HepG2 (cell line): ENCODE measurements around the gene GRIFIN. TPM values are rescaled to one million over a fixed set of nuclear protein-coding genes. Genes with fewer than 3 reads are reported as not detected.

Experiments used
- ATAC-seq: fragments of 200-7000 bp; cut with Tn5 transposase; 3 replicates; pipeline ENCODE4 v1.9.1; 2020; ENCODE audit warnings: mild to moderate bottlenecking, moderate library complexity
- BruUV-seq: library from RNA; stranded (reverse); fragments of 400-500 nt; replicated peaks from 2 replicates; lab custom pipeline; 2021; lab: Mats Ljungman, UMichigan
- CTCF ChIA-PET: fragments of 300-600 bp; formaldehyde crosslinking; extraction: SDS; loops from one replicate; lab custom pipeline; 2021; ENCODE audit warnings: low total read pairs, inconsistent platforms, low intra/inter-chr PET ratio; lab: Yijun Ruan, JAX
- POLR2A ChIA-PET: fragments of 350-600 bp; sonication (Branson Sonifier 250); formaldehyde crosslinking; loops from one replicate; lab custom pipeline; 2020; ENCODE audit warnings: antibody characterized with exemption, inconsistent platforms; lab: Yijun Ruan, JAX
- DNase-seq: peaks from one replicate; pipeline ENCODE4 v3.0.0-alpha.2; 2015; ENCODE audit warnings: low spot score
- FAIRE-seq: peaks from 3 replicates; lab custom pipeline; 2011; peaks lifted over from hg19 to GRCh38; lab: Jason Lieb, UNC
- H2AFZ ChIP-seq: one replicate; pipeline ENCODE4 v1.6.1; 2011; ENCODE audit warnings: low read length, inconsistent platforms
- H3K27ac ChIP-seq: fragments of 300-600 bp; 3 replicates; pipeline ENCODE4 v1.8.0; 2011; ENCODE audit warnings: mixed run types, mild to moderate bottlenecking, mixed read lengths, low read length, inconsistent platforms; ENCODE audit not compliant: insufficient read depth; ENCODE audit errors: extremely low read length
- H3K27me3 ChIP-seq, 2 experiments: fragments of 200-600 bp in 1 of 2; 2 replicates in 1 of 2; 3 replicates in 1 of 2; pipeline versions ENCODE4 v1.6.0 to v1.8.0; 2011; ENCODE audit warnings: low read length in 2 of 2, mild to moderate bottlenecking in 2 of 2, moderate library complexity in 2 of 2, inconsistent platforms in 1 of 2; ENCODE audit not compliant: insufficient read depth in 2 of 2, control insufficient read depth in 1 of 2
- H3K36me3 ChIP-seq, 2 experiments: fragments of 200-600 bp in 1 of 2; replicated peaks in 1 of 2; 2 replicates in 1 of 2; 3 replicates in 1 of 2; pipeline versions ENCODE4 v1.5.1 to v1.8.0; 2011; ENCODE audit warnings: low read length in 2 of 2, inconsistent platforms in 1 of 2; ENCODE audit not compliant: insufficient read depth in 2 of 2, control insufficient read depth in 1 of 2
- H3K4me1 ChIP-seq: 2 replicates; pipeline ENCODE4 v1.5.1; 2012; ENCODE audit warnings: low read length, inconsistent platforms; ENCODE audit not compliant: insufficient read depth
- H3K4me2 ChIP-seq: 2 replicates; pipeline ENCODE4 v1.6.0; 2011; ENCODE audit warnings: low read depth, low read length, inconsistent platforms
- H3K4me3 ChIP-seq, 3 experiments: fragments of 200-600 bp in 1 of 3; sonication (generic), shearing (Covaris generic) in 1 of 3; replicated peaks in 1 of 3; 2 replicates each; pipeline ENCODE4 v1.5.1; 2011 to 2016; ENCODE audit warnings: low read length in 3 of 3, inconsistent platforms in 2 of 3, low read depth in 2 of 3, mild to moderate bottlenecking in 2 of 3, control low read depth in 1 of 3, mixed read lengths in 1 of 3; ENCODE audit not compliant: insufficient read depth in 1 of 3
- H3K79me2 ChIP-seq: one replicate; pipeline ENCODE4 v1.6.1; 2011; ENCODE audit warnings: low read length, inconsistent platforms; ENCODE audit not compliant: insufficient read depth
- H3K9ac ChIP-seq: 2 replicates; pipeline ENCODE4 v1.6.0; 2011; ENCODE audit warnings: mild to moderate bottlenecking, low read depth, low read length, inconsistent platforms; ENCODE audit not compliant: insufficient read depth
- H3K9me3 ChIP-seq: 2 replicates; pipeline ENCODE4 v1.5.1; 2012; ENCODE audit warnings: mild to moderate bottlenecking, low read length
- H4K20me1 ChIP-seq: 2 replicates; pipeline ENCODE4 v1.6.0; 2011; ENCODE audit warnings: inconsistent platforms, mild to moderate bottlenecking, low read length, moderate library complexity; ENCODE audit not compliant: insufficient read depth
- KDM3A ChIP-seq: IDR thresholded peaks from 2 replicates; pipeline ENCODE4 v1.6.1; 2018; ENCODE audit warnings: low read depth, missing compliant biosample characterization
- KMT2B ChIP-seq: IDR thresholded peaks from 2 replicates; pipeline ENCODE4 v1.6.1; 2016; ENCODE audit warnings: missing genetic modification reagents, missing compliant biosample characterization
- RBM22 ChIP-seq: fragments of 200-400 bp; formaldehyde crosslinking; optimal IDR thresholded peaks from 2 replicates; pipeline ENCODE3; 2017; ENCODE audit warnings: mild to moderate bottlenecking, low read length, moderate library complexity
- REL ChIP-seq: sonication (generic); formaldehyde crosslinking; conservative IDR thresholded peaks from 2 replicates; pipeline ENCODE4 v1.8.0; 2022; ENCODE audit warnings: mild to moderate bottlenecking, missing genetic modification reagents, moderate library complexity
- SMAD1 ChIP-seq: sonication (generic); formaldehyde crosslinking; IDR thresholded peaks from 2 replicates; pipeline ENCODE4 v1.4.0; 2020; ENCODE audit warnings: missing genetic modification reagents, low read depth, mild to moderate bottlenecking, borderline replicate concordance
- SMARCC2 ChIP-seq: fragments of 450-650 bp; IDR thresholded peaks from 2 replicates; pipeline ENCODE4 v1.6.1; 2017; ENCODE audit warnings: antibody characterized with exemption, mild to moderate bottlenecking
- SNAI1 ChIP-seq: sonication (generic); formaldehyde crosslinking; IDR thresholded peaks from 2 replicates; pipeline ENCODE4 v1.5.0; 2020; ENCODE audit warnings: mild to moderate bottlenecking, missing genetic modification reagents, borderline replicate concordance
- ZC3H4 ChIP-seq: sonication (generic); formaldehyde crosslinking; IDR thresholded peaks from 2 replicates; pipeline ENCODE4 v1.4.0; 2020; ENCODE audit warnings: missing genetic modification reagents, borderline replicate concordance
- ZNF251 ChIP-seq: sonication (generic); formaldehyde crosslinking; IDR thresholded peaks from 2 replicates; pipeline ENCODE4 v1.9.0; 2021; ENCODE audit warnings: mild to moderate bottlenecking, missing genetic modification reagents
- ZNF441 ChIP-seq: sonication (generic); formaldehyde crosslinking; IDR thresholded peaks from 2 replicates; pipeline ENCODE4 v1.7.0; 2021; ENCODE audit warnings: missing genetic modification reagents, borderline replicate concordance
- ZNF564 ChIP-seq: sonication (generic); formaldehyde crosslinking; IDR thresholded peaks from 2 replicates; pipeline ENCODE4 v1.8.1; 2023; ENCODE audit warnings: mild to moderate bottlenecking, missing genetic modification reagents
- ZNF567 ChIP-seq: sonication (generic); formaldehyde crosslinking; IDR thresholded peaks from 2 replicates; pipeline ENCODE4 v1.8.1; 2023; ENCODE audit warnings: mild to moderate bottlenecking, missing genetic modification reagents, borderline replicate concordance
- WGBS: methylation state at CpG from one replicate; pipeline ENCODE4 v1.1.6; 2017; ENCODE audit warnings: low lambda C conversion rate; 5-methylcytosine and 5-hydroxymethylcytosine counted together
- in situ Hi-C: cut with HindIII; loops from 2 replicates; pipeline ENCODE4 v1.10.0; 2017; ENCODE audit warnings: low pct_unique_long_range_greater_than_20kb; ENCODE audit not compliant: extremely low pct_ligation_motif_present
- intact Hi-C: fragments of 100-400 bp; cut with micrococcal nuclease; formaldehyde crosslinking; loops from one replicate; pipeline ENCODE4 v1.10.0; 2022; ENCODE audit not compliant: unreplicated experiment
- polyA plus RNA-seq, 8 experiments: library from polyadenylated mRNA; depleted of rRNA in 3 of 8; stranded (reverse) in 7 of 8; unstranded in 1 of 8; fragments of >200 nt; fragmentation: Illumina TruSeq in 4 of 8; extraction: Trizol in 4 of 8; gene quantifications; 2 replicates each; pipeline versions ENCODE4 v1.2.1 to v1.2.3, GENCODE V29; 2011 to 2016; ENCODE audit warnings: low read depth in 4 of 8, missing spikeins in 1 of 8, mixed read lengths in 1 of 8; ENCODE audit not compliant: insufficient read depth in 1 of 8
- total RNA-seq, 5 experiments: library from RNA; depleted of rRNA; stranded (reverse); fragments of >200 nt; fragmentation: Illumina TruSeq; extraction: Trizol; gene quantifications; 2 replicates each; pipeline ENCODE4 v1.2.3, GENCODE V29; 2016; ENCODE audit warnings: low read depth in 1 of 5
- TF ChIP-seq, protein P1 (sequence below): sonication (generic); formaldehyde crosslinking; IDR thresholded peaks from 2 replicates; pipeline ENCODE4 v1.5.0; 2020; ENCODE audit warnings: missing genetic modification reagents, mild to moderate bottlenecking, borderline replicate concordance
- TF ChIP-seq, protein P2 (sequence below): sonication (generic); formaldehyde crosslinking; IDR thresholded peaks from 2 replicates; pipeline ENCODE4; 2020; ENCODE audit warnings: missing genetic modification reagents, mild to moderate bottlenecking, borderline replicate concordance
- TF ChIP-seq, protein P3 (sequence below): sonication (generic); formaldehyde crosslinking; IDR thresholded peaks from 2 replicates; pipeline ENCODE4 v1.4.0; 2020; ENCODE audit warnings: missing genetic modification reagents

GRIFIN gene
- total and polyA plus RNA-seq, 2 of the 13 experiments (the other 11 are each of a cell fraction or from before 2014, with no cell fraction given) = not detected

DNA sequence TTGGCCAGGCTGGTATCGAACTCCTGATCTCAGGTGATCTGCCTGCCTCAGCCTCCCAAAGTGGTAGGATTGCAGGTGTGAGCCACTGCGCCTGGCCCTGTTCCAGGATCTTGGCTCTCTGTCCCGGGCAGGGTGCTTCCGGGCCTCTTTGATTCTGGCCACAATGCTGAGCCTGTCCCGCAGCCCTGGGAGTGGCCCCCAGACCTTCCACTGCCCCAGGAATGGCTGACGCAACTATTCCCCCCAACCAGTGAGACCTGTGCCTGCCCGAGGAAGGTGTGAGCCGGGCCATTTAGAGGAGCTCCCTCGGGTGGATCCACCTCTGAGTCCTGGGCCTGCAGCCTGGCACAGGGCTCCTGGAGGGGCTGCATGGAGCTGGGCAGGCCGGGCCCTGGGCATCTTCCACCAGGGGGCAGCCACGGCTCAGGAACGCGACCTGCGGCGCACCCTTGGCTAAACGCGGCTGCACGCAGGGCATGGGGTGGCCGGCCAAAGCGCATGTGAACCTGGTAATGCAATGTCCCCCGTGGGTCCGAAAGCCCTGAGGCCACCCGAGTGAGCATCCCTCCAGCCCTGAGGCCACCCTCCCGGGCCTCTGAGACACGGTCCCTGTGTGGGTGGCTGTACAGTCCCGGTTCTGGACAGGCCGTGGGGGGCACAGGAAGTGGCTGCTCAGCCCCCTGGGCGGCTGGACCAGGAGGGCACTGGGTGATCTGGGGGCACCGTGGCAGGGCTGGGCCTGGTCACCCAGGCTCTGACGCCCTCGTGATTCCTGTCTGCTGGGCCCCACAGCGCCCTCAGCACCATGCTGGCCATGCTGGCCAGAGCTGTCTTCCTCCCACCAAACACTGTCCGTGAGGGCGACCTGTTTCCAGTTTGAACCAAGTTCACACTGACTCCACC, 24.8 kb downstream of the GRIFIN start (continued):
- 0 out of 2 replicates have a peak, but pooled peaks have one; percentile 20 for TF ChIP-seq ZNF564
- TF ChIP-seq, protein P1, sequence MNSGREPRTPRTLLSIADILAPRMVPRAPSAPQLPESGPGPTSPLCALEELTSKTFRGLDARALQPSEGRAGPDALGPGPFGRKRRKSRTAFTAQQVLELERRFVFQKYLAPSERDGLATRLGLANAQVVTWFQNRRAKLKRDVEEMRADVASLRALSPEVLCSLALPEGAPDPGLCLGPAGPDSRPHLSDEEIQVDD = 0 out of 2 replicates have a peak, but pooled peaks have one; percentile 8
- TF ChIP-seq ZC3H4 (CRISPR knock-in tag) = no peak

DNA sequence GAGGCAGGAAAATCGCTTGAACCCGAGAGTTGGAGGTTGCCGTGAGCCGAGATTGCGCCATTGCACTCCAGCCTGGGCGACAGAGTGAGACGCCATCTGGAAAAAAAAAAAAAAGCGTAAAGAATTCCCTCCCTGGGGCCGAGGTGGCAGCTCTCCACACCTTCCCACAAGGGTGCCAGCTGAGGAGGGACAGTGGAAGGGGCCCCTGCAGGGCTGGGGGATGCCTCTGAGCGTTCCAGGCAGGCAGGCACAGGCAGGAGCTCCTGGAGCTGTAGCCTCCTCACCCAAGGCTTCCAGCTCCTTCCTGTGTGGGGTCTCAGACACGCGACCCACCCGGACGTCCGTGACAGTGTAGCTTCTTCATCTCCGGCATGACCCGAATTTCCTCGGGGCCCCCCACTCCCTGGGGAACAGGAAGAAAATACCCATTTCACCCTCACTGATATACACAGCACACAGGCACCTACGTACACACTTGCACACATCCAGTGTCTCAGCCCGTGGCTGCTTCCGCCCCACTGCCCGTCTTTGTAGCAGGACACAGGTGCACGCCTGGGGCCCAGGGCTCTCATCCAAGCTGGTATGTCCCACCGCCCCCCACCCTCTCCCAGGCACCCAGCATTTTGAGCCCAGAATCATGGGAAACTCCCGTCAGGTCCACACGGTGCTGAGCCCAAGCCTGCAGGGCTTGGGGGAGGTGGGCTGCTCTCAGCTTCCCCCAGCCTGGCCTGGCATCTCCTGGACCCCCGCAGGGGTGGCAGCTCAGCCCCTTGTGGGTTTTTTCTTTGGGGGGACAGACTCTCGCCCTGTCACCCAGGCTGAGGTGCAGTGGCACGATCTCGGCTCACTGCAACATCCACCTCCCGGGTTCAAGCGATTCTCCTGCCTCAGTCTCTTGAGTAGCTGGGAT, 25.7 kb downstream of the GRIFIN start:
- in situ Hi-C loops = no loop called here
- ATAC-seq = peak; percentile 12
- intact Hi-C loops = loop anchor here (1.0 to 5.0 kb wide), 2 partner anchors 19 to 232 kb away; no protein-coding TSS in a partner anchor
- TF ChIP-seq KMT2B (CRISPR knock-in tag) = no peak
- 0 out of 2 replicates have a peak, but pooled peaks have one; percentile 18 for TF ChIP-seq REL (CRISPR knock-in tag)
- 0 out of 2 replicates have a peak, but pooled peaks have one; percentile 11 for TF ChIP-seq KDM3A (CRISPR knock-in tag)
- no peak for TF ChIP-seq ZNF567 (CRISPR knock-in tag)
- TF ChIP-seq RBM22 = no peak
- TF ChIP-seq, protein P2, sequence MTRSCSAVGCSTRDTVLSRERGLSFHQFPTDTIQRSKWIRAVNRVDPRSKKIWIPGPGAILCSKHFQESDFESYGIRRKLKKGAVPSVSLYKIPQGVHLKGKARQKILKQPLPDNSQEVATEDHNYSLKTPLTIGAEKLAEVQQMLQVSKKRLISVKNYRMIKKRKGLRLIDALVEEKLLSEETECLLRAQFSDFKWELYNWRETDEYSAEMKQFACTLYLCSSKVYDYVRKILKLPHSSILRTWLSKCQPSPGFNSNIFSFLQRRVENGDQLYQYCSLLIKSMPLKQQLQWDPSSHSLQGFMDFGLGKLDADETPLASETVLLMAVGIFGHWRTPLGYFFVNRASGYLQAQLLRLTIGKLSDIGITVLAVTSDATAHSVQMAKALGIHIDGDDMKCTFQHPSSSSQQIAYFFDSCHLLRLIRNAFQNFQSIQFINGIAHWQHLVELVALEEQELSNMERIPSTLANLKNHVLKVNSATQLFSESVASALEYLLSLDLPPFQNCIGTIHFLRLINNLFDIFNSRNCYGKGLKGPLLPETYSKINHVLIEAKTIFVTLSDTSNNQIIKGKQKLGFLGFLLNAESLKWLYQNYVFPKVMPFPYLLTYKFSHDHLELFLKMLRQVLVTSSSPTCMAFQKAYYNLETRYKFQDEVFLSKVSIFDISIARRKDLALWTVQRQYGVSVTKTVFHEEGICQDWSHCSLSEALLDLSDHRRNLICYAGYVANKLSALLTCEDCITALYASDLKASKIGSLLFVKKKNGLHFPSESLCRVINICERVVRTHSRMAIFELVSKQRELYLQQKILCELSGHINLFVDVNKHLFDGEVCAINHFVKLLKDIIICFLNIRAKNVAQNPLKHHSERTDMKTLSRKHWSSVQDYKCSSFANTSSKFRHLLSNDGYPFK (CRISPR knock-in tag) = no peak
- no peak for TF ChIP-seq SNAI1 (CRISPR knock-in tag)
- TF ChIP-seq SMARCC2 = no peak
- no peak for TF ChIP-seq ZNF441
- TF ChIP-seq, protein P3, sequence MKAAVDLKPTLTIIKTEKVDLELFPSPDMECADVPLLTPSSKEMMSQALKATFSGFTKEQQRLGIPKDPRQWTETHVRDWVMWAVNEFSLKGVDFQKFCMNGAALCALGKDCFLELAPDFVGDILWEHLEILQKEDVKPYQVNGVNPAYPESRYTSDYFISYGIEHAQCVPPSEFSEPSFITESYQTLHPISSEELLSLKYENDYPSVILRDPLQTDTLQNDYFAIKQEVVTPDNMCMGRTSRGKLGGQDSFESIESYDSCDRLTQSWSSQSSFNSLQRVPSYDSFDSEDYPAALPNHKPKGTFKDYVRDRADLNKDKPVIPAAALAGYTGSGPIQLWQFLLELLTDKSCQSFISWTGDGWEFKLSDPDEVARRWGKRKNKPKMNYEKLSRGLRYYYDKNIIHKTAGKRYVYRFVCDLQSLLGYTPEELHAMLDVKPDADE (CRISPR knock-in tag) = 0 out of 2 replicates have a peak, but pooled peaks have one; percentile 18
- TF ChIP-seq SMAD1 (CRISPR knock-in tag) = 0 out of 2 replicates have a peak, but pooled peaks have one; percentile 14
- TF ChIP-seq ZNF251 (CRISPR knock-in tag) = no peak

More for the DNA sequence above, 25.7 kb downstream of the GRIFIN start:
- no peaks in the 10 kb centered on the region for H4K20me1 ChIP-seq
- H3K27me3 ChIP-seq = no peaks in the 10 kb centered on the region; a peak in 1 of 5 replicates
- DNase-seq (no peak), FAIRE-seq (no peak)
- 17% methylated on average over 20 of the region's 32 CpGs for WGBS
- H3K4me1 ChIP-seq = peaks cover 37% of the 10 kb centered on the region
- H3K79me2 ChIP-seq = no peaks in the 10 kb centered on the region
- no TSS peak for BruUV-seq
- no peaks in the 10 kb centered on the region for H3K9me3 ChIP-seq
- H3K9ac ChIP-seq = no peak overlapping the region
- no peaks in the 10 kb centered on the region for H3K36me3 ChIP-seq
- H3K27ac ChIP-seq = no peak overlapping the region
- peak overlapping the region in 2 of 3 experiments; percentile 11 to 33; a peak in 1 of 6 replicates for H3K4me3 ChIP-seq
- no peak overlapping the region for H2AFZ ChIP-seq
- ChIA-PET CTCF (interaction anchor here (0.7 to 2.5 kb wide), 3 partner anchors 16 to 231 kb away, joined by 3 to 24 read pairs (median 6); no protein-coding TSS in a partner anchor), POLR2A (interaction anchor here (0.7 to 1.9 kb wide), 7 partner anchors 13 to 50 kb away, joined by 3 to 22 read pairs (median 3); partner anchors contain the start of gene CHST12)
- H3K4me2 ChIP-seq = peak overlapping the region; percentile 57
